Endothelial cell of hepatic sinusoid (primary cell): Measurements from ENCODE around the gene CDK14.

Source experiments
- in situ Hi-C: cut with HindIII; loops from 2 replicates; pipeline ENCODE4 v1.10.0; 2017; ENCODE audit warnings: low sequenced_read_pairs

The CDK14 gene

GRCh38 chr7:91180746-91181145 lies 584.6 kb downstream of the CDK14 start:
- in situ Hi-C loops: no loop called here

DNA sequence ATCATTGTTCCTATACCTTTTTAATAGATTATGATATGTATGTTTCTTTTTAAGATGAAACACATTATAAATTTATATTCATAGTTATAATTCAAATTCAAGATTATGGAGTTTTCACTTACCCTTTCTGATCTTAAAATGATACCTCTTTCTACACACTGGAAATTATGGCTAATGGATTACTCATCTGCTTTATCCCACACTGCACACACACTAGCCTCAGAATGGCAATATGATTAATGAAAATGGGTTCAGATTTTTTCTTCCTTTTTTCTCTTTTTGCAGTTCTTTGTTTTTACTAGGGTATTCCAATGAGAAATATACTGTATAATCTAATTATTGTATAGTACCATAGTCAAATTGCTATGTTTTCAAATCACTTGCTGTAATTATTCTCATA lies 585.8 kb downstream of the CDK14 start:
- in situ Hi-C loops: no loop called here

- in situ Hi-C loops: no loop called here
These were observed 587.0 kb downstream of the CDK14 start for GRCh38 chr7:91182819-91183764.

DNA sequence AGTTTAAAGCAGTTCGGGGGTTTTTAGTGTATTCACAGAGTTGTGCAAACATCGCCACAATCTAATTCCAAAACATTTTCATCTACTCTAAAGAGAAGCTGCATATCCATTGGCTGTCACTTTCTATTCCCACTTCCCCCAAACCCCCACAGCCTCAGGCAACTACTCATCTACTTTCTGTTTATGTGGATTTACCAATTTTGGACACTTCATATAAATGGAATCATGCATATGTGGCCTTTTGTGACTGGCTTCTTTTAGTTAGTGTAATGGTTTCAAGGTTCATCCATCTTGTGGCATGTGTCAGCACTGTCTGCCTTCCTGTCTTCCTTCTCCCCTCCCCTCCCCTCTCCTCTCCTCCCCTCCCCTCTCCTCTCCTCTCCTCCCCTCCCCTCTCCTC lies 589.6 kb downstream of the CDK14 start:
- in situ Hi-C loops: no loop called here

DNA sequence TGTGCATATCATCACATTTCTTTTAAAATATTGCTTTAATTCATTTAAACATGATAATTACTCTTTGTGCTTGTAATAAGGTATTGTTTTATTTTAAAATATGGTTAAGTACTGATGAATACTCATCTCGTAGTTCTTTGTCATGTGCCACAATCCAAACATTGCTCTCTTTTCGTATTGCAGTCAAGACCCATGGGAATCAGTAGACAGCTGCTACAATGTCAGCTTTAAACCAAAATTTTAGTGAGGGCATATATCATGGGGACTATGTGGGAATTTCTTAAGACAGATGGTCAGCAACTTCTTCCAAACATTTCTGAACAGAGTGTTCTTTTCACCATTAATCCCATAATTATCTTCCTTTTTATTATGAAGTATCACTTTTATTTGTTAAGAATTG lies 590.9 kb downstream of the CDK14 start:
- in situ Hi-C loops: no loop called here

- in situ Hi-C loops: no loop called here
These were observed 595.6 kb downstream of the CDK14 start for GRCh38 chr7:91191771-91192170.

- in situ Hi-C loops: no loop called here
These were observed 597.0 kb downstream of the CDK14 start for GRCh38 chr7:91193141-91193540.

GRCh38 chr7:91194841-91195240 lies 598.7 kb downstream of the CDK14 start:
- in situ Hi-C loops: no loop called here

- in situ Hi-C loops: no loop called here
These were observed 599.9 kb downstream of the CDK14 start for GRCh38 chr7:91196058-91196457.

DNA sequence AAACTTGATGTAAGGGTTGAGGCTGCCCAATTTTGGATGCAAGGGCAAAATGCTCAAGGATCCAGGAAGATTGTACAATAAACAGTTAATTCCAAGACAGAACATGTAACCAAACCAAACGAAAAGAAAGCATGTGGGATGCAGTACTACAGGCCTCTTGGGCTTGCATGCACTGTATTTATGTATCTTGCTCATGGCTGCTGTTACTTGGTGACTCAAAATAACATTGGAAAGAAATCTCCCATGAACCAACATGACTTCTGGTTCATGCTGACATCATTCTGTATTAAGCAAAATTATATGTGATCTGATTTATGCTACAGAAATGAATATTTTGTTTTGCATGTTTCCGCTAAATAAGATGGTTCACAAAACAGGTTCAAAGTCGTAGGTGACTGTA lies 602.2 kb downstream of the CDK14 start:
- in situ Hi-C loops: no loop called here

GRCh38 chr7:91199601-91200000 lies 603.5 kb downstream of the CDK14 start:
- in situ Hi-C loops: no loop called here

DNA sequence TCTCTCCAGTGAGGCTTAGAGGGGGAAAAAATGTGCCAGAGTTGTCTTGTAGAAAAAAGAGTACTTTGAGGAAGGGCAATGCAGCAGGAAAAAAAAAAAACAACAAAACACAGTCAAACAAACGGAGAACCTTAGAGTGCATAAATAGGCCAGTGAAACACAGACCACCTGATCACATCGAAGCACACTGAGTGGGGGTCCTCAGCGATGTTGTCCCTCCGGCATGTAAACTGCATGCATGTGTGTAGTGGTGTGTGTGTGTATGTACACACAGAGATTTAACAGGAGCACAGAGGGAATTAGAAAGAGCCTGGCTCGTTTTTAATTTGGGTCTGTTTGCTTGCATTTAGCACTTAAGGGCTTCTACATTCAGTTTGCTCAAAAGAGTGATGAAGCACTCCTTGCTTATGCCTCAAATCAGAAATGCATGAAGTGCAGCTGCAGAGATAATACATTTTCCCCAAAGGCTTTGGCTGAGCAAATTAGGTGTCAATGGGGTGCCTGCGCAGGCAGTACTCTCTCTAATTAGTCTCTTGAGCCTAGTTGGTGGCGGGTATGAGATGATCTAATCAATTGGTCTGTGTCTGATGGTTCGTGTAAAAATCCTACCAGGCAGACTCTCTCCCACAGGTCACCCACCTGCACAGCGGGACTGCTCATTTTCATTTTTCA lies 605.5 kb downstream of the CDK14 start:
- in situ Hi-C loops: no loop called here

DNA sequence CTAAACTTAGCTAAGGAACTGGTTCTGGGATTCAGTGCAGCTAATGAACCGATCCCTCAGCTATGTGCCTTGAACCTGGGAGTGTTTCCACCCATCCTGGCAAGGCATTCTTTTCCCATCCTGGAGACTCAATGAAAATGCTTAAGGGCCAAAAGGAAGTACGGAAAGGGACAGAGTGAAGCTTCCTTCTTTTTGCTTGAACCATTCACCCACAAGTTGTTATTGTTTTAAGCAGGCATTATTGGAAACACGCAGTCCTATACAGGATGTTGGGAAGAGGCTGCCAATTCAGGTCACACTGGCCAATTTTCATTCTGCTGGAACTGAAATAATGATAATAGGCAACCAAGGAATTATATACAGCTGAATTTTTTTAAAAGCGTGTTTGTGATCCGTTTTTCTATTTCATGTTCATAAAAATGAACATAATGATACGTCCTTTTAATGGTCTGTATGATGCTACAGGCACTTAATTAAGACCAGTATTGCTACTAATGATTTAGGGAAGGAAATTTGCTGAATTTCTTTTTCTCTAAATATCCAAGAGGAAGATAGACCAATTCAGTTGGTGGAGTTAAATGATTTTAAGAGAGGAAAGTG lies 610.3 kb downstream of the CDK14 start:
- in situ Hi-C loops: loop anchor here (5.0 kb wide), 1 partner anchor 64 kb away; no protein-coding TSS in a partner anchor

- in situ Hi-C loops: no loop called here
These were observed 616.5 kb downstream of the CDK14 start for GRCh38 chr7:91212582-91212981.

GRCh38 chr7:91226411-91226810 lies 630.3 kb downstream of the CDK14 start:
- in situ Hi-C loops: no loop called here

GRCh38 chr7:91228327-91228726 lies 632.2 kb downstream of the CDK14 start:
- in situ Hi-C loops: no loop called here

DNA sequence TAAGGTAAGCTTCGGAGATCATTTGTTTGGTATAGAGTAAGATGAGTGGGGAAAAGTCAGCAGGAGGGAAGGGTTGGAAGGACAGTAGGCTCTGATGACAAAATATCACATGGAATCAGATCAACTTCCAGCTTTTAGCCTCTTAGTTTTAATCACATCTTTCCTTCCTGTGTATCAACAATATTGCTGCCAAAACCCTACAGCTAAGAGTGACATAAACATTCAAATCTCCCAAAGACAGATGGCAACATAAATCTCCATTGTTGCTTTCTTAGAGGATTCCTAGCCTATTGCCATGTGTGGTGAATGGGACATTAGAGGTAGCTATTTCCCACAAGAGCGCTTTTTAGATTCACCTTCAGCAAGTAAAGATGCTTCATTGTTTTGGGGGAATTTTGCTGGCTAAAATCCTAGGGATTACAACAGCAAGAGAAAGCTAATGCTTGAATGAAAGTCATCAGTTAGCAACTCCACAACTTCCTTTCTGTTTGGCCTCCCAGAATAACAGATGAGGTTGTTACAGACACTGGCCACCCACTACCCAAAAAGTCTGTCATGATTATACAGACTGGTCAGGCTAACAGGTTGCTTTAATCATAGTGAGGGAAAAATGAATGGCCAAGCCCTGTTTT lies 632.9 kb downstream of the CDK14 start:
- in situ Hi-C loops: no loop called here

DNA sequence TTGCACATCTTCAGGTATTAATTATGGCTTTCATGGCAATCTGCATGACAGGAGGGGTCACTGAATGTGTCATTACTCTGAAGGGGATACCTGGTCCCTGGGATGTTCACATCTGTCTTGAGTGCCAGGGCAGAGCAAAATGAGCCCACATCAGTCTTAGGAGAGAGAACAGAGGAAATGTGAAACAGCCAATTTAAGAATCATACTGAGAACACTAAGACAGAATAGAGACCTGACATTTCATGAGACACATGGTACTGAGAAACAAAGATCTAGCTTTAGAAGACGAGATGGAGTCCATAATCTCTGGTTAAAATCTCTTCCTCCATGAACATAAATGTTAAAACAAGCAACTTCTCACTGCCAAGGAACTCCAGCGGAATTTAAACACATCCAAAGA lies 634.0 kb downstream of the CDK14 start:
- in situ Hi-C loops: no loop called here

GRCh38 chr7:91230503-91230902 lies 634.4 kb downstream of the CDK14 start:
- in situ Hi-C loops: no loop called here

- in situ Hi-C loops: no loop called here
These were observed 637.1 kb downstream of the CDK14 start for GRCh38 chr7:91233212-91233611.

GRCh38 chr7:91235211-91235832 lies 639.2 kb downstream of the CDK14 start:
- in situ Hi-C loops: no loop called here
